K562 (cell line): ENCODE measurements around the gene SPAG9. TPM values are rescaled to one million over a fixed set of nuclear protein-coding genes. Genes with fewer than 3 reads are reported as not detected.

Experiments used
- ATAC-seq: fragments of 200-7000 bp; cut with Tn5 transposase; 3 replicates; pipeline ENCODE4 v1.9.1; 2020; ENCODE audit warnings: moderate library complexity
- BruUV-seq: library from RNA; stranded (reverse); fragments of 400-500 nt; replicated peaks from 2 replicates; lab custom pipeline; 2021; lab: Mats Ljungman, UMichigan
- CTCF ChIA-PET: fragments of 300-600 bp; formaldehyde crosslinking; extraction: SDS; loops from one replicate; lab custom pipeline; 2021; ENCODE audit warnings: low intra/inter-chr PET ratio; lab: Yijun Ruan, JAX
- POLR2A ChIA-PET: fragments of 300-600, 350-650 bp; sonication (Branson Sonifier 250); formaldehyde crosslinking; extraction: SDS; loops from one replicate; lab custom pipeline; 2021; ENCODE audit warnings: antibody characterized with exemption, inconsistent platforms; lab: Yijun Ruan, JAX
- DNase-seq, 4 experiments: peaks; one replicate each; pipeline versions ENCODE4 v3.0.0 to v3.0.0-alpha.2; 2011 to 2018; ENCODE audit warnings: low spot score in 3 of 4, mixed read lengths in 3 of 4; ENCODE audit errors: extremely low read depth in 1 of 4
- FAIRE-seq: peaks from 2 replicates; lab custom pipeline; 2011; peaks lifted over from hg19 to GRCh38; lab: Jason Lieb, UNC
- H2AFZ ChIP-seq: 2 replicates; pipeline ENCODE4 v1.6.0; 2011; ENCODE audit warnings: low read depth, low read length, control low read depth, inconsistent platforms
- H3K27ac ChIP-seq: fragments of 200-600 bp; 3 replicates; pipeline ENCODE4 v1.8.0; 2011; ENCODE audit warnings: low read depth, mild to moderate bottlenecking, control low read depth, inconsistent platforms, low read length, moderate library complexity, mixed read lengths; ENCODE audit errors: extremely low read depth
- H3K27me3 ChIP-seq, 2 experiments: fragments of 300-600 bp in 1 of 2; 2 replicates in 1 of 2; 3 replicates in 1 of 2; pipeline versions ENCODE4 v1.6.0 to v1.8.0; 2011; ENCODE audit warnings: inconsistent platforms in 2 of 2, low read length in 2 of 2, mild to moderate bottlenecking in 1 of 2, mixed read lengths in 1 of 2, moderate library complexity in 1 of 2; ENCODE audit not compliant: control insufficient read depth in 2 of 2, insufficient read depth in 2 of 2
- H3K36me3 ChIP-seq: fragments of 300-600 bp; 3 replicates; pipeline ENCODE4 v1.8.0; 2011; ENCODE audit warnings: mild to moderate bottlenecking, low read length, inconsistent platforms; ENCODE audit not compliant: control insufficient read depth, insufficient read depth
- H3K4me1 ChIP-seq, 2 experiments: fragments of 200-600 bp in 1 of 2; replicated peaks in 1 of 2; 2 replicates in 1 of 2; 3 replicates in 1 of 2; pipeline versions ENCODE4 v1.5.1 to v1.8.0; 2011; ENCODE audit warnings: inconsistent platforms in 2 of 2, low read length in 2 of 2, mild to moderate bottlenecking in 1 of 2, mixed read lengths in 1 of 2, moderate library complexity in 1 of 2; ENCODE audit not compliant: control insufficient read depth in 2 of 2, insufficient read depth in 2 of 2
- H3K4me2 ChIP-seq: 2 replicates; pipeline ENCODE4 v1.6.1; 2011; ENCODE audit warnings: low read length, control low read depth, inconsistent platforms, mixed read lengths; ENCODE audit not compliant: insufficient read depth
- H3K4me3 ChIP-seq: fragments of 200-600 bp; sonication (generic), shearing (Covaris generic); 2 replicates; pipeline ENCODE4 v1.5.1; 2016; ENCODE audit warnings: control low read depth, inconsistent platforms
- H3K79me2 ChIP-seq: fragments of 200-600 bp; 3 replicates; pipeline ENCODE4 v1.8.0; 2011; ENCODE audit warnings: low read length, inconsistent platforms; ENCODE audit not compliant: control insufficient read depth, insufficient read depth
- H3K9ac ChIP-seq, 2 experiments: 2 replicates each; pipeline versions ENCODE4 v1.6.0 to v1.6.1; 2011; ENCODE audit warnings: low read depth in 2 of 2, low read length in 2 of 2, control low read depth in 1 of 2, inconsistent platforms in 1 of 2, mild to moderate bottlenecking in 1 of 2, mixed read lengths in 1 of 2; ENCODE audit not compliant: insufficient read depth in 1 of 2
- H3K9me1 ChIP-seq: one replicate; pipeline ENCODE4 v1.6.0; 2011; ENCODE audit warnings: inconsistent platforms, mild to moderate bottlenecking, low read length, moderate library complexity; ENCODE audit not compliant: control insufficient read depth, insufficient read depth
- H3K9me3 ChIP-seq: replicated peaks from 2 replicates; pipeline ENCODE4 v1.5.1; 2011; ENCODE audit warnings: low read depth, low read length, inconsistent platforms; ENCODE audit not compliant: control insufficient read depth, insufficient read depth
- H4K20me1 ChIP-seq: replicated peaks from 2 replicates; pipeline ENCODE4 v1.6.1; 2011; ENCODE audit warnings: low read length, inconsistent platforms, mixed read lengths; ENCODE audit not compliant: control insufficient read depth, insufficient read depth
- FOSL1 ChIP-seq: fragments of 200-800 bp; sonication (Bioruptor generic); conservative IDR thresholded peaks from 2 replicates; pipeline ENCODE4 v1.6.1; 2016; ENCODE audit warnings: missing genetic modification characterization, missing compliant biosample characterization
- KAT7 ChIP-seq: sonication (generic); formaldehyde crosslinking; IDR thresholded peaks from 2 replicates; pipeline ENCODE4 v1.8.0; 2022; ENCODE audit warnings: missing genetic modification reagents, mild to moderate bottlenecking, borderline replicate concordance
- KDM5B ChIP-seq: fragments of 200-600 bp; sonication (generic); IDR thresholded peaks from 2 replicates; pipeline ENCODE4 v1.6.1; 2012; ENCODE audit warnings: low read depth, mild to moderate bottlenecking, moderate library complexity, low read length, control low read depth, inconsistent platforms; ENCODE audit not compliant: insufficient replicate concordance
- L3MBTL2 ChIP-seq: fragments of 450-650 bp; IDR thresholded peaks from 2 replicates; pipeline ENCODE4 v1.6.1; 2016; ENCODE audit warnings: mild to moderate bottlenecking, moderate library complexity
- MECOM ChIP-seq: fragments of 250-450 bp; sonication (Bioruptor Pico); IDR thresholded peaks from 2 replicates; pipeline ENCODE4 v1.8.0; 2022; ENCODE audit warnings: inconsistent platforms
- NFE2 ChIP-seq: IDR thresholded peaks from 2 replicates; pipeline ENCODE4 v1.6.1; 2014; ENCODE audit warnings: antibody characterized with exemption, low read depth
- POLR2B ChIP-seq: fragments of 450-650 bp; IDR thresholded peaks from 2 replicates; pipeline ENCODE4 v1.6.1; 2018; ENCODE audit warnings: low read depth; ENCODE audit not compliant: partially characterized antibody
- PRMT5 ChIP-seq: sonication (generic); formaldehyde crosslinking; IDR thresholded peaks from 2 replicates; pipeline ENCODE4 v1.5.0; 2020; ENCODE audit warnings: missing genetic modification reagents
- SIN3B ChIP-seq: fragments of 450-650 bp; IDR thresholded peaks from 2 replicates; pipeline ENCODE4 v1.6.1; 2017; ENCODE audit warnings: low read depth, mild to moderate bottlenecking, moderate library complexity
- ZKSCAN3 ChIP-seq: fragments of 250-450 bp; sonication (Bioruptor Pico); IDR thresholded peaks from 2 replicates; pipeline ENCODE4 v1.4.0; 2020
- ZNF124 ChIP-seq: sonication (generic); formaldehyde crosslinking; IDR thresholded peaks from 2 replicates; pipeline ENCODE4 v1.8.1; 2022; ENCODE audit warnings: missing genetic modification reagents
- ZNF551 ChIP-seq: fragments of 250-450 bp; sonication (Bioruptor Pico); IDR thresholded peaks from 2 replicates; pipeline ENCODE4 v1.5.0; 2021; ENCODE audit warnings: mild to moderate bottlenecking, moderate library complexity
- WGBS: fragments of 100-300 bp; shearing (Covaris generic); methylation state at CpG from one replicate; pipeline ENCODE4 v1.1.6; 2016; ENCODE audit warnings: low coverage, mixed read lengths; ENCODE audit not compliant: insufficient coverage; ENCODE audit errors: missing lambda C conversion rate; 5-methylcytosine and 5-hydroxymethylcytosine counted together
- in situ Hi-C: fragments of 300-500 bp; cut with MboI; formaldehyde crosslinking; loops from 4 replicates; pipeline ENCODE4 v1.15.0; 2018; ENCODE audit warnings: inconsistent platforms, mixed read lengths
- intact Hi-C: fragments of 100-400 bp; cut with micrococcal nuclease; formaldehyde crosslinking; loops from 2 replicates; pipeline ENCODE4 v1.14.2; 2022
- polyA plus RNA-seq, 8 experiments: library from polyadenylated mRNA; depleted of rRNA in 4 of 8; stranded (reverse) in 5 of 8; unstranded in 3 of 8; fragments of >200 nt; fragmentation: Nextera tagmentation in 2 of 8; fragmentation: Illumina TruSeq in 1 of 8; extraction: Ambion mirVana in 2 of 8; extraction: Trizol in 1 of 8; gene quantifications; 2 replicates each; pipeline versions ENCODE4 v1.2.1 to v1.2.3, GENCODE V29; 2011 to 2014; ENCODE audit warnings: inconsistent platforms in 1 of 8, missing spikeins in 1 of 8
- total RNA-seq, 7 experiments: library from RNA; depleted of rRNA in 6 of 7; stranded (reverse); fragments of >200 nt in 6 of 7; fragmentation: Illumina TruSeq in 2 of 7; extraction: Trizol in 2 of 7; gene quantifications; 2 replicates each; pipeline versions ENCODE4 v1.2.1 to v1.2.3, GENCODE V29; 2011 to 2021; ENCODE audit warnings: low replicate concordance in 1 of 7
- TF ChIP-seq, protein P1 (sequence below): fragments of 250-450 bp; sonication (Bioruptor Pico); IDR thresholded peaks from 2 replicates; pipeline ENCODE4 v1.8.0; 2022; ENCODE audit warnings: moderate library complexity, mild to moderate bottlenecking, inconsistent platforms
- TF ChIP-seq, protein P2 (sequence below): fragments of 450-650 bp; formaldehyde crosslinking; IDR thresholded peaks from 2 replicates; pipeline ENCODE4 v1.4.0; 2020; ENCODE audit warnings: mild to moderate bottlenecking, moderate library complexity

The SPAG9 gene
- total and polyA plus RNA-seq, 9 of the 15 experiments (the other 6 are each of a cell fraction or from before 2014, with no cell fraction given): 12.2 to 99.2 (median 58.2) TPM

DNA sequence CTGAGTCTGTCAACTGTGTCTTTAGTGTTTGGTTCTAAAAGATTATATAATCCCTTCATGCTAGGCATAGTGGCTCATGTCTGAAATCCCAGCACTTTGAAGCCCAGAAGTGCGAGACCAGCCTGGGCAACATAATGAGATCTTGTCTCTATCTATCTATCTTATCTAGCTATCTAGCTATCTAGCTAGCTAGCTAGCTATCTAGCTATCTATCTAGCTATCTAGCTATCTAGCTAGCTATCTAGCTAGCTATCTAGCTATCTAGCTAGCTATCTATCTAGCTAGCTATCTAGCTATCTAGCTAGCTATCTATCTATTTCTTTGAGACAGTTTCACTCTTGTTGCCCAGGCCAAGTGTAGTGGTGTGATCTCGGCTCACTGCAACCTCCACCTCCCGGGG, 43.8 kb downstream of the SPAG9 start:
- no peaks in the 10 kb centered on the region for H3K27me3 ChIP-seq
- no TSS peak for BruUV-seq
- ChIA-PET CTCF (no interaction called here), POLR2A (interaction anchor here (2.0 kb wide), 1 partner anchor 44 kb away, joined by 5 read pairs; the partner anchor contains the start of gene SPAG9)
- H3K4me1 ChIP-seq: no peaks in the 10 kb centered on the region
- 88% methylated on average over 3 of the region's 3 CpGs for WGBS
- H3K27ac ChIP-seq: no peak overlapping the region
- H2AFZ ChIP-seq: no peak overlapping the region
- in situ Hi-C loops (no loop called here), intact Hi-C loops (no loop called here)
- H3K9me3 ChIP-seq: no peaks in the 10 kb centered on the region
- TF ChIP-seq PRMT5 (CRISPR knock-in tag) (no peak), KAT7 (CRISPR knock-in tag) (no peak), POLR2B (no peak), ZNF124 (no peak), MECOM (CRISPR knock-in tag) (no peak)
- TF ChIP-seq, protein P1, sequence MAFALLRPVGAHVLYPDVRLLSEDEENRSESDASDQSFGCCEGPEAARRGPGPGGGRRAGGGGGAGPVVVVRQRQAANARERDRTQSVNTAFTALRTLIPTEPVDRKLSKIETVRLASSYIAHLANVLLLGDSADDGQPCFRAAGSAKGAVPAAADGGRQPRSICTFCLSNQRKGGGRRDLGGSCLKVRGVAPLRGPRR (CRISPR knock-in tag): no peak
- H3K36me3 ChIP-seq: peaks cover 48% of the 10 kb centered on the region
- H3K9ac ChIP-seq: no peak overlapping the region
- no peaks in the 10 kb centered on the region for H3K9me1 ChIP-seq
- H3K79me2 ChIP-seq: peaks cover 22% of the 10 kb centered on the region
- no peak for DNase-seq
- 0 out of 2 replicates have a peak, but pooled peaks cover 3% of the 10 kb centered on the region for H4K20me1 ChIP-seq
- H3K4me2 ChIP-seq: no peak overlapping the region
- ATAC-seq: no peak
- no peak overlapping the region for H3K4me3 ChIP-seq
- FAIRE-seq: no peak

DNA sequence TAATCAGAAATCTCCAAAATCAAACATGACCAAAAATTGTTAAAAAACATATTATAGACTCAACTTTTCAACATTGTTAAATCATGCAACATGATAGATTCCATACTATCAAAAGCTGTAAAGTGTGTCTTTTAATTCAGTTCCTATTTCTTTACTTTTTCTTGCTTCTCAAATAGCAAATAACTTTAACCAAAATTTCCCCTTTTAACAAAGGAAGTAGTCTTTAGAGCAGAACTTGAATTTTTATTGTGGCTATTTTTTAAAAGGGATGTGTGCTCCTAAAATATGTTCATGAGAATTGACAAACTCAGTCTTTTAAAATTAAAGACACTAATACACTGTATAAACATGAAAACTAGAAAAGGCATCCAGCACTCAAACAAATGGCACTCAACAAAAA, 49.1 kb downstream of the SPAG9 start:
- Histone ChIP-seq H3K27ac (no peak overlapping the region), H3K36me3 (peaks cover 17% of the 10 kb centered on the region; the same call in 2 of the 3 replicates), H2AFZ (no peak overlapping the region), H3K4me1 (no peaks in the 10 kb centered on the region), H3K27me3 (no peaks in the 10 kb centered on the region), H3K4me3 (no peak overlapping the region), H3K9me3 (no peaks in the 10 kb centered on the region), H3K9ac (no peak overlapping the region), H4K20me1 (no peaks in the 10 kb centered on the region), H3K9me1 (no peaks in the 10 kb centered on the region), H3K4me2 (no peak overlapping the region), H3K79me2 (peaks cover 48% of the 10 kb centered on the region)
- FAIRE-seq (no peak), ATAC-seq (no peak), DNase-seq (no peak)
- BruUV-seq: no TSS peak
- CTCF ChIA-PET: no interaction called here
- intact Hi-C loops: no loop called here
- POLR2A ChIA-PET: no interaction called here
- in situ Hi-C loops: no loop called here
- TF ChIP-seq NFE2 (no peak), ZNF551 (CRISPR knock-in tag) (no peak), KDM5B (no peak), ZKSCAN3 (CRISPR knock-in tag) (no peak), FOSL1 (tag) (no peak), SIN3B (no peak), L3MBTL2 (no peak)
- TF ChIP-seq, protein P2, sequence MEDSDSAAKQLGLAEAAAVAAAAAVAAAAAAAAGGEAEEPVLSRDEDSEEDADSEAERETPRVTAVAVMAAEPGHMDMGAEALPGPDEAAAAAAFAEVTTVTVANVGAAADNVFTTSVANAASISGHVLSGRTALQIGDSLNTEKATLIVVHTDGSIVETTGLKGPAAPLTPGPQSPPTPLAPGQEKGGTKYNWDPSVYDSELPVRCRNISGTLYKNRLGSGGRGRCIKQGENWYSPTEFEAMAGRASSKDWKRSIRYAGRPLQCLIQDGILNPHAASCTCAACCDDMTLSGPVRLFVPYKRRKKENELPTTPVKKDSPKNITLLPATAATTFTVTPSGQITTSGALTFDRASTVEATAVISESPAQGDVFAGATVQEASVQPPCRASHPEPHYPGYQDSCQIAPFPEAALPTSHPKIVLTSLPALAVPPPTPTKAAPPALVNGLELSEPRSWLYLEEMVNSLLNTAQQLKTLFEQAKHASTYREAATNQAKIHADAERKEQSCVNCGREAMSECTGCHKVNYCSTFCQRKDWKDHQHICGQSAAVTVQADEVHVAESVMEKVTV (CRISPR knock-in tag): no peak
